HG02571 (cell line): ENCODE measurements around the gene GPATCH3.
"Not testable (repeated sequence)": the region's sequence is repeated elsewhere in the genome, so short reads cannot be mapped to it uniquely, and the experiment has no call there.

Experiments used
- ATAC-seq: cut with Tn5 transposase; IDR thresholded peaks from one replicate; pipeline ENCODE4 v1.9.1; 2021; ENCODE audit warnings: mild to moderate bottlenecking, moderate library complexity; ENCODE audit not compliant: unreplicated experiment

GPATCH3 gene

DNA sequence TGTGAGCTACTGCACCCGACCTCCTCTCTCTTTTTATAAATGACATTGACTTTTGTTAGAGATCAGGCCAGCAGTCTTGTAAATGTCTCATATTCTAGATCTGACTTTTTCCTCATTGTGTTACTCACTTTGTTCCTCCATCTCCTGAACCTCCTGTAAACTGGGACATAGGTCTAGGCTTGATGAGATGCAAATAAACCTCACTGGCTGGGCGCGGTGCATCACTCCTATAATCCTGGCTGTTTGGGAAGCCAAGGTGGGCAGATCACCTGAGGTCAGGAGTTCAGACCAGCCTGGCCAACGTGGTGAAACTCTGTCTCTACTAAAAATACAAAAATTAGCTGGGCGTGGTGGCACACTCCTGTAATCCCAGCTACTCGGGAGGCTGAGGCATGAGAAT, 52.4 kb downstream of the GPATCH3 start:
- not testable (repeated sequence) for ATAC-seq

DNA sequence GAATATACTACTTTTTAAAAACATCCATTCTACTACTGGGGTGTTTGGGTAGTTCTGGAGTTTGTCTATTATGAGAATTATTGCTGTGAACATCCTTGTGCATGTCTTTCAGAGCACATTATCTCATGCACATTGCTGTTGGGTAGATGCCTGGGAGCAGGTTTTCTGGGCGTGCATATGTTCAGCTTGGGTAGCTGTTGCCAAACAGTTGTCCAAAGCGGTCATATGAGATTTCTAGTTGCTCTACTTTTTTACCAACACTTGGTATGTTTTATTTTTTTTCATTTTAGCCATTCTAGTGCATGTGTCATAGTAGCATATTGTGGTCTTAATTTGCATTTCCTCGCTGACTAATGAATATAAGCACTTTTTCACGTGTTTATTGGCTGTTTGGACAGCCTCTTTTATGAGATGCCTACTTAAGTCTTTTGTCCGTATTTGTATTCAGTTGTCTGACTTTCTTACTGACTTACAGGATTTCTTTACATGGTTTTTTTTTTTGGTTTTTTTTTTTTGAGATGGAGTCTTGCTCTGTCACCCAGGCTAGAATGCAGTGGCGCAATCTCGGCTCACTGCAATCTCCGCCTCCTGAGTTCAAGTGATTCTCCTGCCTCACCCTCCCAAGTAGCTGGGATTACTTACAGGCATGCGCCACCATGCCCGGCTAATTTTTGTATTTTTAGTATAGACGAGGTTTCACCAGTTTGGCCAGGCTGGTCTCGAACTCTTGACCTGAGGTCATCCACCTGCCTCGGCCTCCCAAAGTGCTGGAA, 55.7 kb downstream of the GPATCH3 start:
- ATAC-seq, result no peak
